ENCODE results near the gene MIP.

DNA sequence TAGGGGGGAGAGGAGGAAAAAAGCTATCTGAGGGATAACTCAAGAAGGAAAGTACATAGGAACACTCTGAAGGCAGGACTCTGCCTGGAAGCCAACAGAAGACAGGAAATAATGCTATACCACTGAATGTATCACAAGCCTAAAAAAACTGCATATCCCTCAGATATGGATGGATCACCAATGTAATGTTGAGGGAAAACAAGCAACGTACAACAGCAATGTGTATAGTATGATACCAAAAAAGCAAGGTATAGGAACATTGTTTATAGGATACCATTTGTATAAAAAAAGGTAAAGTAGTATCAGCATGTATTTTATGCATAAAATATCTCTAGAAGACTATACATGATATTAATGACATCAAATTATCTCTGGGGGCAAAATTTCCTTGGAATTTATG, 30.1 kb upstream of the MIP start:
- TF ChIP-seq, protein P1, sequence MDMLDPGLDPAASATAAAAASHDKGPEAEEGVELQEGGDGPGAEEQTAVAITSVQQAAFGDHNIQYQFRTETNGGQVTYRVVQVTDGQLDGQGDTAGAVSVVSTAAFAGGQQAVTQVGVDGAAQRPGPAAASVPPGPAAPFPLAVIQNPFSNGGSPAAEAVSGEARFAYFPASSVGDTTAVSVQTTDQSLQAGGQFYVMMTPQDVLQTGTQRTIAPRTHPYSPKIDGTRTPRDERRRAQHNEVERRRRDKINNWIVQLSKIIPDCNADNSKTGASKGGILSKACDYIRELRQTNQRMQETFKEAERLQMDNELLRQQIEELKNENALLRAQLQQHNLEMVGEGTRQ (IDR thresholded peaks at IDR 0.05; ENCODE audit: low read depth, low read length) = no peak
- TF ChIP-seq, protein P2, sequence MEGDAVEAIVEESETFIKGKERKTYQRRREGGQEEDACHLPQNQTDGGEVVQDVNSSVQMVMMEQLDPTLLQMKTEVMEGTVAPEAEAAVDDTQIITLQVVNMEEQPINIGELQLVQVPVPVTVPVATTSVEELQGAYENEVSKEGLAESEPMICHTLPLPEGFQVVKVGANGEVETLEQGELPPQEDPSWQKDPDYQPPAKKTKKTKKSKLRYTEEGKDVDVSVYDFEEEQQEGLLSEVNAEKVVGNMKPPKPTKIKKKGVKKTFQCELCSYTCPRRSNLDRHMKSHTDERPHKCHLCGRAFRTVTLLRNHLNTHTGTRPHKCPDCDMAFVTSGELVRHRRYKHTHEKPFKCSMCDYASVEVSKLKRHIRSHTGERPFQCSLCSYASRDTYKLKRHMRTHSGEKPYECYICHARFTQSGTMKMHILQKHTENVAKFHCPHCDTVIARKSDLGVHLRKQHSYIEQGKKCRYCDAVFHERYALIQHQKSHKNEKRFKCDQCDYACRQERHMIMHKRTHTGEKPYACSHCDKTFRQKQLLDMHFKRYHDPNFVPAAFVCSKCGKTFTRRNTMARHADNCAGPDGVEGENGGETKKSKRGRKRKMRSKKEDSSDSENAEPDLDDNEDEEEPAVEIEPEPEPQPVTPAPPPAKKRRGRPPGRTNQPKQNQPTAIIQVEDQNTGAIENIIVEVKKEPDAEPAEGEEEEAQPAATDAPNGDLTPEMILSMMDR (conservative IDR thresholded peaks at IDR 0.05; ENCODE audit: low read depth, low read length) = no peak
- TF ChIP-seq POLR2A (IDR thresholded peaks at IDR 0.05; ENCODE audit: low read depth, low read length) = no peak
- TF ChIP-seq MAFK (IDR thresholded peaks at IDR 0.05; ENCODE audit: low read depth, low read length) = no peak
- TF ChIP-seq MAZ (IDR thresholded peaks at IDR 0.05; ENCODE audit: borderline replicate concordance, low read depth, low read length) = no peak
